ENCODE measurements around the gene GPR34. TPM values are rescaled to one million over a fixed set of nuclear protein-coding genes. Genes with fewer than 3 reads are reported as not detected.
A peak's percentile ranks its signal among the peaks of the same experiment; 100 is the strongest.

The GPR34 gene
- total RNA-seq, 2 donors from 2014 or later, result 0.15 to 0.26 TPM

- peak overlapping the region; percentile 32 for H3K4me3 Mint-ChIP-seq
- H3K4me1 Mint-ChIP-seq, result peaks cover 8% of the 10 kb centered on the region
- peak; percentile 37 for ATAC-seq (replicated peaks)
- H3K27ac Mint-ChIP-seq, result peak overlapping the region; percentile 16
- peaks cover 13% of the 10 kb centered on the region for H3K36me3 Mint-ChIP-seq (ENCODE audit: low read depth)
- H3K9me3 Mint-ChIP-seq, result no peaks in the 10 kb centered on the region
- no peaks in the 10 kb centered on the region for H3K27me3 Mint-ChIP-seq
Observed at GRCh38 chrX:41734530-41734929, 45.8 kb downstream of the GPR34 start.

GRCh38 chrX:41737065-41737464 lies 48.3 kb downstream of the GPR34 start:
- Mint-ChIP-seq H3K9me3 (no peaks in the 10 kb centered on the region), H3K4me1 (peaks cover 8% of the 10 kb centered on the region), H3K4me3 (no peak overlapping the region), H3K36me3 (ENCODE audit: low read depth) (peaks cover 11% of the 10 kb centered on the region), H3K27ac (no peak overlapping the region), H3K27me3 (no peaks in the 10 kb centered on the region)
- peak; percentile 19 for ATAC-seq (replicated peaks)

DNA sequence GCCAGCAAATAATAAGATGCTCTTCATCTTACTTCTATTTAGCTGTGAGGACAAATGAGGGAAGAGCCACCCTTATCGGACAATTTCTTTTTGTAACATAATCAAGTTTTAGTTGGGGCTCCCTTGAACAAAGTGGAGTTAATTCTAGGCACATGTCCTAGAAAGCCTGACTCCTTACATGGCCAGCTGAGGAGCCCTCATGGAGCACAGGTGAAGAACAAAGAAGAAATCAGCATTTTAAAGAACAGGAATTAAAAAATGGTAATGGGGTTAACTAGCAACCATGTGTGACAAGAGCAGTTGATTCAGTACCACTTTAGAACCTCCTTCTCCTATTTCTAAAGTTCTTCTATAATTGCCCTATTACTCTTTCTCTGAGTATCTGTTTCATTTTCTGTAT lies 51.1 kb downstream of the GPR34 start:
- no peak for ATAC-seq (replicated peaks)
- Mint-ChIP-seq H3K36me3 (ENCODE audit: low read depth) (peaks cover 29% of the 10 kb centered on the region), H3K4me3 (no peak overlapping the region), H3K9me3 (no peaks in the 10 kb centered on the region), H3K27me3 (no peaks in the 10 kb centered on the region), H3K27ac (no peak overlapping the region), H3K4me1 (peaks cover 14% of the 10 kb centered on the region)

Other genes starting within 250 kb of the GPR34 start
- gene NYX, start 241.6 kb upstream of the GPR34 start, total RNA-seq, result under 1 TPM in 1 of 2 donors, not detected in 1; 0.13 TPM
- gene GPR82, start 35.2 kb downstream of the GPR34 start, total RNA-seq, result not detected
- gene CASK, start 234.6 kb downstream of the GPR34 start, total RNA-seq, result 10 to 100 TPM; 35.6 to 95.6 TPM

Data from activated T-helper 17 cell treated with anti-CD3 and anti-CD28 coated beads, Interleukin-2, amount 50 U/mL, for 72 hours (primary cell).